ENCODE measurements around the gene FOXD2.

Gene FOXD2

DNA sequence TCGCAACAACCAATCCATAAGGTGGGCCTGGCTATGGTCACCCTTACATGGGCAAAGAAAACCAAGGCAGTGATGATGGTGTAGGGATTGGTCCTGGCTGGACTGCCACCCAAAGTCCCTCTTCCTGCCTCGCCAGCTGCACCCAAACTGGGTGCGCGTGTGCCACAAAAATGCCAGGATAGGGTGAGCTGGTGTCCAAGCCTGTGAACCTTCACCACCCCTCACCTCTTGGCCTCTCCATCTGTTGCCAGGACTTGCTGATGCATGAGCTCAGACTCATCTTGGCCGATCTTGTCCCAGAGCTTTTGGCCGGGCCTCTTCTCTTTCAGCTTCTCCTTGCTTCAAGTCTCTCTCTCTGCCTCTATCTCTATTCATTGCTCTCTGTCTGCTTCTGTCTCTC is 41.8 kb downstream of the FOXD2 start:
- H3K9ac ChIP-seq (ENCODE audit: low read length) = no peak overlapping the region
- no peak overlapping the region for H3K18ac ChIP-seq (ENCODE audit: low read length)
- H2AFZ ChIP-seq (ENCODE audit: insufficient read depth, low read length, poor library complexity) = no peak overlapping the region
- no CpG with 5 or more reads among the region's 6 CpGs for WGBS (ENCODE audit: extremely low coverage, insufficient coverage, insufficient read length)
- no peaks in the 10 kb centered on the region for H3K4me1 ChIP-seq (ENCODE audit: control insufficient read depth in 1 of 2, insufficient read depth in 2 of 2, low read length in 2 of 2)
- no peak overlapping the region for H3K27ac ChIP-seq (ENCODE audit: low read depth, low read length)
- H3K23ac ChIP-seq (ENCODE audit: low read length) = no peak overlapping the region
- no peaks in the 10 kb centered on the region for H3K9me3 ChIP-seq (ENCODE audit: insufficient read depth, low read depth, low read length)
- no peak overlapping the region for H3K14ac ChIP-seq (ENCODE audit: low read length)
- H3K79me1 ChIP-seq (ENCODE audit: low read length) = no peaks in the 10 kb centered on the region
- no peak overlapping the region for H3K4ac ChIP-seq (ENCODE audit: low read depth, low read length)
- DNase-seq = no peak
- no peak overlapping the region for H3K4me2 ChIP-seq (ENCODE audit: low read length)
- H4K91ac ChIP-seq (ENCODE audit: low read depth, low read length) = no peak overlapping the region
- no peaks in the 10 kb centered on the region for H3K36me3 ChIP-seq (ENCODE audit: control insufficient read depth in 1 of 2, insufficient read depth in 2 of 2, low read length in 2 of 2)
- H2BK120ac ChIP-seq (ENCODE audit: insufficient read depth, low read length, poor library complexity) = no peak overlapping the region
- H3K4me3 ChIP-seq (ENCODE audit: low read depth, low read length) = no peak overlapping the region
- H2BK5ac ChIP-seq (ENCODE audit: low read depth, low read length, poor library complexity) = no peak overlapping the region
- H3K27me3 ChIP-seq (ENCODE audit: insufficient read depth, low read length) = no peaks in the 10 kb centered on the region
- no peak overlapping the region for H4K12ac ChIP-seq (ENCODE audit: low read depth, low read length)
- H2BK12ac ChIP-seq (ENCODE audit: low read length) = no peak overlapping the region
- H3K79me2 ChIP-seq (ENCODE audit: control insufficient read depth, insufficient read depth, low read length, poor library complexity) = no peaks in the 10 kb centered on the region
- no peak overlapping the region for H2AK5ac ChIP-seq (ENCODE audit: low read length)
- no peak overlapping the region for H4K8ac ChIP-seq (ENCODE audit: low read depth, low read length)

GRCh38 chr1:47481936-47482335 is 44.1 kb downstream of the FOXD2 start:
- DNase-seq = no peak
- Histone ChIP-seq H3K4ac (ENCODE audit: low read depth, low read length) (no peak overlapping the region), H3K14ac (ENCODE audit: low read length) (no peak overlapping the region), H3K79me2 (ENCODE audit: control insufficient read depth, insufficient read depth, low read length, poor library complexity) (no peaks in the 10 kb centered on the region), H3K18ac (ENCODE audit: low read length) (no peak overlapping the region), H2BK12ac (ENCODE audit: low read length) (no peak overlapping the region), H3K27ac (ENCODE audit: low read depth, low read length) (no peak overlapping the region), H3K27me3 (ENCODE audit: insufficient read depth, low read length) (no peaks in the 10 kb centered on the region), H3K23ac (ENCODE audit: low read length) (no peak overlapping the region), H3K4me3 (ENCODE audit: low read depth, low read length) (no peak overlapping the region), H2AK5ac (ENCODE audit: low read length) (no peak overlapping the region), H2AFZ (ENCODE audit: insufficient read depth, low read length, poor library complexity) (no peak overlapping the region), H3K4me1 (ENCODE audit: control insufficient read depth in 1 of 2, insufficient read depth in 2 of 2, low read length in 2 of 2) (no peaks in the 10 kb centered on the region), H4K8ac (ENCODE audit: low read depth, low read length) (no peak overlapping the region), H3K36me3 (ENCODE audit: control insufficient read depth in 1 of 2, insufficient read depth in 2 of 2, low read length in 2 of 2) (no peaks in the 10 kb centered on the region), H4K91ac (ENCODE audit: low read depth, low read length) (no peak overlapping the region), H3K4me2 (ENCODE audit: low read length) (no peak overlapping the region), H3K9ac (ENCODE audit: low read length) (no peak overlapping the region), H3K79me1 (ENCODE audit: low read length) (no peaks in the 10 kb centered on the region), H2BK5ac (ENCODE audit: low read depth, low read length, poor library complexity) (no peak overlapping the region), H4K12ac (ENCODE audit: low read depth, low read length) (no peak overlapping the region), H2BK120ac (ENCODE audit: insufficient read depth, low read length, poor library complexity) (no peak overlapping the region), H3K9me3 (ENCODE audit: insufficient read depth, low read depth, low read length) (no peaks in the 10 kb centered on the region)
- WGBS (ENCODE audit: extremely low coverage, insufficient coverage, insufficient read length) = no CpG with 5 or more reads among the region's 3 CpGs

GRCh38 chr1:47482786-47483185 is 44.9 kb downstream of the FOXD2 start:
- Histone ChIP-seq H3K4ac (ENCODE audit: low read depth, low read length) (no peak overlapping the region), H2BK12ac (ENCODE audit: low read length) (no peak overlapping the region), H3K14ac (ENCODE audit: low read length) (no peak overlapping the region), H3K36me3 (ENCODE audit: control insufficient read depth in 1 of 2, insufficient read depth in 2 of 2, low read length in 2 of 2) (no peaks in the 10 kb centered on the region), H3K4me3 (ENCODE audit: low read depth, low read length) (no peak overlapping the region), H4K12ac (ENCODE audit: low read depth, low read length) (no peak overlapping the region), H4K91ac (ENCODE audit: low read depth, low read length) (no peak overlapping the region), H3K79me1 (ENCODE audit: low read length) (no peaks in the 10 kb centered on the region), H3K4me1 (ENCODE audit: control insufficient read depth in 1 of 2, insufficient read depth in 2 of 2, low read length in 2 of 2) (no peaks in the 10 kb centered on the region), H4K8ac (ENCODE audit: low read depth, low read length) (no peak overlapping the region), H2BK5ac (ENCODE audit: low read depth, low read length, poor library complexity) (no peak overlapping the region), H3K9me3 (ENCODE audit: insufficient read depth, low read depth, low read length) (no peaks in the 10 kb centered on the region), H3K23ac (ENCODE audit: low read length) (no peak overlapping the region), H3K18ac (ENCODE audit: low read length) (no peak overlapping the region), H3K9ac (ENCODE audit: low read length) (no peak overlapping the region), H3K27ac (ENCODE audit: low read depth, low read length) (no peak overlapping the region), H3K79me2 (ENCODE audit: control insufficient read depth, insufficient read depth, low read length, poor library complexity) (no peaks in the 10 kb centered on the region), H3K4me2 (ENCODE audit: low read length) (no peak overlapping the region), H2AFZ (ENCODE audit: insufficient read depth, low read length, poor library complexity) (no peak overlapping the region), H3K27me3 (ENCODE audit: insufficient read depth, low read length) (no peaks in the 10 kb centered on the region), H2BK120ac (ENCODE audit: insufficient read depth, low read length, poor library complexity) (no peak overlapping the region), H2AK5ac (ENCODE audit: low read length) (no peak overlapping the region)
- no CpG with 5 or more reads among the region's 1 CpG for WGBS (ENCODE audit: extremely low coverage, insufficient coverage, insufficient read length)
- no peak for DNase-seq

DNA sequence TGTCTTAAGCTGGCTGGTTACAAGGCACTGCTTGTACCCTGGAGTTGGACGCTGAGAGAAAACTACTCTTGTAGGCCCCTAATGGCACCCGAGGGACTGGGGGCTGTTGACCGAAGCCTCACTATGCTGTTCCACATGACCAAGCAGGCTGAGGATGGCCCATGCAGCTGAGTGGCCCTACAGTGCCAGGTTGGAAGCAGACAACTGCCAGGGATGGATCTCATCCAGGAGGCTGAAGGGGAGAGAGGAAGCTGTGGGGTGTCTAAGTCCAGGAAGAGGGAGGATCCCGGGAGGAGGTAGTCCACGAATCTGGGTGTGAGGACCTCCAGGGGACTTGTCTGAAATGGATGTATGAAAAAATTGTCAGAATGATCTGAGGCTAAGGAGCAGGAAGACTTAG is 45.8 kb downstream of the FOXD2 start:
- H3K14ac ChIP-seq (ENCODE audit: low read length) = no peak overlapping the region
- no peak overlapping the region for H2AK5ac ChIP-seq (ENCODE audit: low read length)
- no peaks in the 10 kb centered on the region for H3K27me3 ChIP-seq (ENCODE audit: insufficient read depth, low read length)
- no peak overlapping the region for H3K18ac ChIP-seq (ENCODE audit: low read length)
- no peak overlapping the region for H2BK120ac ChIP-seq (ENCODE audit: insufficient read depth, low read length, poor library complexity)
- no peak overlapping the region for H2AFZ ChIP-seq (ENCODE audit: insufficient read depth, low read length, poor library complexity)
- H3K9ac ChIP-seq (ENCODE audit: low read length) = no peak overlapping the region
- WGBS (ENCODE audit: extremely low coverage, insufficient coverage, insufficient read length) = no CpG with 5 or more reads among the region's 5 CpGs
- no peaks in the 10 kb centered on the region for H3K36me3 ChIP-seq (ENCODE audit: control insufficient read depth in 1 of 2, insufficient read depth in 2 of 2, low read length in 2 of 2)
- H3K9me3 ChIP-seq (ENCODE audit: insufficient read depth, low read depth, low read length) = no peaks in the 10 kb centered on the region
- H2BK5ac ChIP-seq (ENCODE audit: low read depth, low read length, poor library complexity) = no peak overlapping the region
- H3K4me2 ChIP-seq (ENCODE audit: low read length) = no peak overlapping the region
- H3K27ac ChIP-seq (ENCODE audit: low read depth, low read length) = no peak overlapping the region
- no peak overlapping the region for H4K12ac ChIP-seq (ENCODE audit: low read depth, low read length)
- no peak for DNase-seq
- no peak overlapping the region for H3K4me3 ChIP-seq (ENCODE audit: low read depth, low read length)
- H3K4ac ChIP-seq (ENCODE audit: low read depth, low read length) = no peak overlapping the region
- H4K8ac ChIP-seq (ENCODE audit: low read depth, low read length) = no peak overlapping the region
- no peaks in the 10 kb centered on the region for H3K79me2 ChIP-seq (ENCODE audit: control insufficient read depth, insufficient read depth, low read length, poor library complexity)
- no peak overlapping the region for H2BK12ac ChIP-seq (ENCODE audit: low read length)
- H3K79me1 ChIP-seq (ENCODE audit: low read length) = no peaks in the 10 kb centered on the region
- H3K4me1 ChIP-seq (ENCODE audit: control insufficient read depth in 1 of 2, insufficient read depth in 2 of 2, low read length in 2 of 2) = no peaks in the 10 kb centered on the region
- no peak overlapping the region for H3K23ac ChIP-seq (ENCODE audit: low read length)
- no peak overlapping the region for H4K91ac ChIP-seq (ENCODE audit: low read depth, low read length)

All from trophoblast cell (in vitro differentiated cells and primary cell).